ENCODE measurements around the gene SAMD14. TPM values are rescaled to one million over a fixed set of nuclear protein-coding genes. Genes with fewer than 3 reads are reported as not detected.

SAMD14 gene
- total and polyA plus RNA-seq, 4 donors = 3.3 to 6.2 (median 4.2) TPM

DNA sequence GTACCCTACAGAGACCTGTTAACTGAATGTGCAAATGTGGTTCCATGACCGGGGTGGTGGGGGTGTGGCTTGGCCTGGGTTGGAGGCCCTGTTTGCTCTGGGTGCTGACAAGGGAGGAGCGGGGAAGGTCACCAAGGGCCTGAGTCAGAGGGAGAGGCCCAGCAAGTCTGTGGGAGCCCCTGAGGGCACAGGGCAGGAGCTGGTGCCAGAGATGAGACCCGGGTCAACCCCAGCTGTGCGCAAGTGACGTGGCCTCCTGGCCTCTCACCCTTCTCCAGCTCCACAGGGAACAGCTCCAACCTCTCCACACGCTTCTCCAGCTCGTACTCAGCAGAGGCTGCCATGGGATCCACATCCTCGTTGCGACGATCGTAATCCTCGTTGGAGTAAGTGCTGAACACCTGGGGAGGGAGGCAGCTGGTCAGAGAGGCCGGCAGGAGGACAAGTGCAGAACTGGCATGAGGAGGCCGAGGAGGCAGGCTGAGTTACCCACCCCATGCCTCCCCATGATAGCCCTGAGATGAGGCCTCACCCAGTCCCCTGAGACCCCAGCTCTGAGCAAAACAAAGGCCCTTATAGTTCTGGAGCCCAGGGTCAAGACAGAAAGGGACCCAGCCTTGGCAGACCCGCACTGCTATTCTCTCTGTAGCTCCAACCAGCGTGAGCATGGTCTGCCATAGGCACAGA is 15.0 kb upstream of the SAMD14 start:
- no peak overlapping the region for H3K4me3 ChIP-seq
- no peak overlapping the region for H3K27ac ChIP-seq (ENCODE audit: low read depth in 1 of 2, low read length in 1 of 2)
- no peaks in the 10 kb centered on the region for H3K9me3 ChIP-seq (ENCODE audit: control insufficient read depth in 4 of 4, insufficient read depth in 3 of 4, low read length in 3 of 4)
- WGBS, 2 donors = 72 to 86% methylated on average over 16 of the region's 16 CpGs
- H3K9ac ChIP-seq (ENCODE audit: insufficient read depth in 1 of 2, low read length in 2 of 2) = no peak overlapping the region
- peaks cover 0 to 58% (median 27%) of the 10 kb centered on the region in 4 donors for H3K36me3 ChIP-seq (ENCODE audit: control insufficient read depth in 4 of 4, insufficient read depth in 4 of 4, low read length in 4 of 4)
- no peak for ATAC-seq (ENCODE audit: insufficient read depth, low FRiP score)
- peaks cover 8 to 38% (median 20%) of the 10 kb centered on the region in 5 donors for H3K4me1 ChIP-seq (ENCODE audit: control insufficient read depth in 5 of 5, insufficient read depth in 5 of 5, low read length in 5 of 5)
- TF ChIP-seq, protein P1, sequence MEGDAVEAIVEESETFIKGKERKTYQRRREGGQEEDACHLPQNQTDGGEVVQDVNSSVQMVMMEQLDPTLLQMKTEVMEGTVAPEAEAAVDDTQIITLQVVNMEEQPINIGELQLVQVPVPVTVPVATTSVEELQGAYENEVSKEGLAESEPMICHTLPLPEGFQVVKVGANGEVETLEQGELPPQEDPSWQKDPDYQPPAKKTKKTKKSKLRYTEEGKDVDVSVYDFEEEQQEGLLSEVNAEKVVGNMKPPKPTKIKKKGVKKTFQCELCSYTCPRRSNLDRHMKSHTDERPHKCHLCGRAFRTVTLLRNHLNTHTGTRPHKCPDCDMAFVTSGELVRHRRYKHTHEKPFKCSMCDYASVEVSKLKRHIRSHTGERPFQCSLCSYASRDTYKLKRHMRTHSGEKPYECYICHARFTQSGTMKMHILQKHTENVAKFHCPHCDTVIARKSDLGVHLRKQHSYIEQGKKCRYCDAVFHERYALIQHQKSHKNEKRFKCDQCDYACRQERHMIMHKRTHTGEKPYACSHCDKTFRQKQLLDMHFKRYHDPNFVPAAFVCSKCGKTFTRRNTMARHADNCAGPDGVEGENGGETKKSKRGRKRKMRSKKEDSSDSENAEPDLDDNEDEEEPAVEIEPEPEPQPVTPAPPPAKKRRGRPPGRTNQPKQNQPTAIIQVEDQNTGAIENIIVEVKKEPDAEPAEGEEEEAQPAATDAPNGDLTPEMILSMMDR (IDR thresholded peaks at IDR 0.05; ENCODE audit: control extremely low read depth, extremely low read depth) = no peak
- DNase-seq = no peak
- H3K27me3 ChIP-seq (ENCODE audit: control insufficient read depth in 3 of 3, insufficient read depth in 3 of 3, low read length in 2 of 3) = no peaks in the 10 kb centered on the region

DNA sequence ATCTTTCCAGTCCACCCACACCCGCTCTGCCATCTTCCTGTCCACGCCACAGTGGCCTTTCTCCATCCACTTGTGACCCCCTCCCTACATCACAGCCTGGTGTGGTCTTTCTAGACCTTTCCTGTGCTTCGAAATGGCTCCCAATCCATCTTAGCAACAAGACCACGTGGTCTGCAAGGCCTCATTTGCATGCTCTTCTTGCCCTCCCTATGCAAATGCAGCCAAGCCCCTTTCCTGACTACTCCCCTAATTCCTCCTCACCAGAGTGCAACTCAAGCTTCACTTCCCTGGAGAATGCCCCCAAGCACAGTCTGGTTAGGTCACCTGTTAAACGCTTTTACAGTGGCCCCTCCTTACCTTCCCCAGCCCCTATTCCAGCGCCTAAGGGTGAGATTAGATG is 14.4 kb upstream of the SAMD14 start:
- no peak overlapping the region for H3K9ac ChIP-seq (ENCODE audit: insufficient read depth in 1 of 2, low read length in 2 of 2)
- no peak overlapping the region for H3K27ac ChIP-seq (ENCODE audit: low read depth in 1 of 2, low read length in 1 of 2)
- H3K9me3 ChIP-seq (ENCODE audit: control insufficient read depth in 4 of 4, insufficient read depth in 3 of 4, low read length in 3 of 4) = no peaks in the 10 kb centered on the region

DNA sequence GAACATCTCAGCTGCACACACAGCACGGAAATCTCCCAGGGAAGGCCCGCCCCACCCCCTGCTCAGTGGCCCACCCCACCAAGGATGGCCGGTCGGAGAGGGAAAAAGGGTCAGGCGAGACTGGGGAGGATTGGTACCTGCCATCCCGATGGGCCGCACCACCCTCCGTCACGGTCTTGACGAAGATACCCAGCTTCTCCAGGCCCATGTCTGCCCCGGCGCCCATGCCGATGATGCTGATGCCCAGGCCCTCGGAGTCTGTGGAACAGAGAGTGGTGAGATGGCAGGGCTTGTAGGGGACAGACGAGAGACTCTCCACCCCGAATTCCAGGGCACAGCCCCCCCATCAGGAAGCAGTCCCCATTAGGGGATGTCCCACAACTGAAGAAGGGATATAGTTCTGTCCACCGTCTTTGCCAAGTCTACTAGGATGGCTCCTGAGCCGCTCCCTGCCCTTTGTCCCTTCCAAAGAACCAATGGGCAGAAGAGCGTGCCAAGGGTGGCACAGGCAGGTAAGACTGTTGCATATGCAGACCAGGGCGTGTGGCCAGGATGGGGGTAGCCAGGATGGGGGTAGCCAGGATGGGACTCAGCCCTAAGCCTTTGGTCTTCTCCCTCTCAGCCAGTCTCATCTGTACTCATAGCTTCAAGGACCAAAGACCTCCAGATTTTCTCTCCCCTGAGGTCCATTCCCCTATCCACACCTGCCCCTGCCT is 13.7 kb upstream of the SAMD14 start:
- H3K27me3 ChIP-seq (ENCODE audit: control insufficient read depth in 3 of 3, insufficient read depth in 3 of 3, low read length in 2 of 3) = no peaks in the 10 kb centered on the region
- no peaks in the 10 kb centered on the region for H3K9me3 ChIP-seq (ENCODE audit: control insufficient read depth in 4 of 4, insufficient read depth in 3 of 4, low read length in 3 of 4)
- no peak overlapping the region for H3K9ac ChIP-seq (ENCODE audit: insufficient read depth in 1 of 2, low read length in 2 of 2)
- H3K27ac ChIP-seq (ENCODE audit: low read depth in 1 of 2, low read length in 1 of 2) = no peak overlapping the region
- ATAC-seq (ENCODE audit: insufficient read depth, low FRiP score) (no peak), DNase-seq (no peak)
- peaks cover 8 to 38% (median 20%) of the 10 kb centered on the region in 5 donors for H3K4me1 ChIP-seq (ENCODE audit: control insufficient read depth in 5 of 5, insufficient read depth in 5 of 5, low read length in 5 of 5)
- peaks cover 5 to 70% (median 36%) of the 10 kb centered on the region in 4 donors for H3K36me3 ChIP-seq (ENCODE audit: control insufficient read depth in 4 of 4, insufficient read depth in 4 of 4, low read length in 4 of 4)
- TF ChIP-seq, protein P1 (IDR thresholded peaks at IDR 0.05; ENCODE audit: control extremely low read depth, extremely low read depth) = no peak
- WGBS, 2 donors = 92 to 93% methylated on average over 20 of the region's 20 CpGs
- no peak overlapping the region for H3K4me3 ChIP-seq

More for the DNA sequence above, 14.4 kb upstream of the SAMD14 start:
- Histone ChIP-seq H3K36me3 (ENCODE audit: control insufficient read depth in 4 of 4, insufficient read depth in 4 of 4, low read length in 4 of 4) (peaks cover 3 to 62% (median 29%) of the 10 kb centered on the region in 4 donors), H3K4me3 (no peak overlapping the region), H3K4me1 (ENCODE audit: control insufficient read depth in 5 of 5, insufficient read depth in 5 of 5, low read length in 5 of 5) (peaks cover 8 to 38% (median 20%) of the 10 kb centered on the region in 5 donors), H3K27me3 (ENCODE audit: control insufficient read depth in 3 of 3, insufficient read depth in 3 of 3, low read length in 2 of 3) (no peaks in the 10 kb centered on the region)
- TF ChIP-seq, protein P1 (IDR thresholded peaks at IDR 0.05; ENCODE audit: control extremely low read depth, extremely low read depth) = no peak
- ATAC-seq (ENCODE audit: insufficient read depth, low FRiP score) (no peak), DNase-seq (no peak)
- WGBS, 2 donors = 78 to 82% methylated on average over 6 of the region's 6 CpGs

Measured in lung (tissue), 12 donors.